T-cell (primary cell): ENCODE data around the gene ATP5ME. TPM values are rescaled to one million over a fixed set of nuclear protein-coding genes. Genes with fewer than 3 reads are reported as not detected.

Experiments
- ATAC-seq, 4 experiments: fragments of 200-7000 bp in 3 of 4; fragments of 150-1000 bp in 1 of 4; cut with Tn5 transposase; replicated peaks in 1 of 4; 1 replicate in 3 of 4; 2 replicates in 1 of 4; pipeline ENCODE4 v1.10.0; 2021; ENCODE audit warnings: moderate library complexity in 3 of 4, mild to moderate bottlenecking in 2 of 4, moderate number of reproducible peaks in 1 of 4
- CTCF ChIA-PET, 2 donors: fragments of 300-600 bp; sonication (Branson Sonifier 250); formaldehyde crosslinking; loops; one replicate each; lab custom pipeline; 2022; ENCODE audit warnings: antibody characterized with exemption in 2 of 2; lab: Charles Lee
- POLR2A ChIA-PET, 2 donors: fragments of 300-600 bp; sonication (Branson Sonifier 250); formaldehyde crosslinking; loops; one replicate each; lab custom pipeline; 2022; ENCODE audit warnings: antibody characterized with exemption in 2 of 2; lab: Charles Lee
- DNase-seq, 35 experiments: peaks; one replicate each; pipeline versions ENCODE4 v3.0.0 to v3.0.0-alpha.2; 2013 to 2023
- H3K27ac ChIP-seq: one replicate; pipeline ENCODE4 v1.5.1; 2013; ENCODE audit warnings: low read length
- H3K27me3 ChIP-seq, 2 experiments: replicated peaks in 1 of 2; 1 replicate in 1 of 2; 2 replicates in 1 of 2; pipeline versions ENCODE4 v1.6.1 to v1.7.0; 2013; ENCODE audit warnings: low read length in 1 of 2, mixed read lengths in 1 of 2; ENCODE audit not compliant: control insufficient read depth in 2 of 2, insufficient read depth in 2 of 2; ENCODE audit errors: extremely low read depth in 1 of 2
- H3K36me3 ChIP-seq, 2 donors: 1 replicate in 1 of 2; 2 replicates in 1 of 2; pipeline versions ENCODE4 v1.6.1 to v1.7.0; 2013; ENCODE audit warnings: low read length in 1 of 2; ENCODE audit not compliant: control insufficient read depth in 2 of 2, insufficient read depth in 1 of 2; ENCODE audit errors: extremely low read depth in 1 of 2
- H3K4me1 ChIP-seq, 2 experiments: 1 replicate in 1 of 2; 2 replicates in 1 of 2; pipeline versions ENCODE4 v1.6.1 to v1.7.0; 2013; ENCODE audit warnings: low read length in 2 of 2, mixed read lengths in 1 of 2; ENCODE audit not compliant: insufficient read depth in 2 of 2, control insufficient read depth in 1 of 2; ENCODE audit errors: extremely low read depth in 1 of 2
- H3K4me3 ChIP-seq, 2 donors: 1 replicate in 1 of 2; 2 replicates in 1 of 2; pipeline versions ENCODE4 v1.5.1 to v1.7.0; 2013; ENCODE audit warnings: mild to moderate bottlenecking in 2 of 2, low read length in 1 of 2, moderate library complexity in 1 of 2; ENCODE audit not compliant: control insufficient read depth in 1 of 2; ENCODE audit errors: extremely low read depth in 1 of 2
- H3K9me3 ChIP-seq: 2 replicates; pipeline ENCODE4 v1.7.0; 2013
- H3K27ac Mint-ChIP-seq, 2 donors: one replicate each; pipeline ENCODE4 v1.8.0; 2020 to 2021; ENCODE audit warnings: mild to moderate bottlenecking in 2 of 2, mixed read lengths in 2 of 2
- H3K27me3 Mint-ChIP-seq, 2 donors: one replicate each; pipeline ENCODE4 v1.8.0; 2021 to 2022; ENCODE audit warnings: mixed read lengths in 2 of 2
- H3K36me3 Mint-ChIP-seq: one replicate; pipeline ENCODE4 v1.8.0; 2021; ENCODE audit warnings: mixed read lengths
- H3K4me1 Mint-ChIP-seq, 3 donors: one replicate each; pipeline ENCODE4 v1.8.0; 2020 to 2022; ENCODE audit warnings: mixed read lengths in 3 of 3, mild to moderate bottlenecking in 1 of 3
- H3K4me3 Mint-ChIP-seq, 3 donors: one replicate each; pipeline ENCODE4 v1.8.0; 2020 to 2022; ENCODE audit warnings: mild to moderate bottlenecking in 3 of 3, mixed read lengths in 3 of 3, moderate library complexity in 3 of 3
- H3K9me3 Mint-ChIP-seq, 3 donors: one replicate each; pipeline ENCODE4 v1.8.0; 2020 to 2022; ENCODE audit warnings: mixed read lengths in 3 of 3
- WGBS: methylation state at CpG from one replicate; pipeline ENCODE4 v1.1.5; 2013; ENCODE audit warnings: missing lambda C conversion rate; ENCODE audit not compliant: insufficient coverage; 5-methylcytosine and 5-hydroxymethylcytosine counted together
- total RNA-seq, 35 experiments: library from RNA in 6 of 35; stranded (reverse) in 6 of 35; fragments of 120-200 nt in 1 of 35; gene quantifications; one replicate each; pipeline versions ENCODE4 v1.2.1 to v1.2.4 and lab custom pipeline; 2013 to 2026

The ATP5ME gene
- total RNA-seq, 5 donors from 2014 or later (not counting 1 experiment from before 2014, with no cell fraction given), result 92.4 to 158 (median 145) TPM

GRCh38 chr4:629636-629914 is 44.5 kb downstream of the ATP5ME start:
- Histone ChIP-seq H3K27me3 (peaks cover 0 to 49% of the 10 kb centered on the region in 2 experiments), H3K4me1 (no peaks in the 10 kb centered on the region), H3K36me3 (no peaks in the 10 kb centered on the region), H3K27ac (no peak overlapping the region), H3K4me3 (no peak overlapping the region), H3K9me3 (no peaks in the 10 kb centered on the region)
- H3K27me3 Mint-ChIP-seq, result peaks cover under 1 to 10% of the 10 kb centered on the region in 2 donors
- H3K27ac Mint-ChIP-seq, result no peak overlapping the region
- ChIA-PET CTCF (no interaction called here), POLR2A (no interaction called here)
- WGBS, result 91% methylated on average over 8 of the region's 9 CpGs
- no peaks in the 10 kb centered on the region for H3K4me1 Mint-ChIP-seq
- H3K36me3 Mint-ChIP-seq, result no peaks in the 10 kb centered on the region
- DNase-seq (no peak), ATAC-seq (no peak)
- H3K4me3 Mint-ChIP-seq, result no peak overlapping the region
- H3K9me3 Mint-ChIP-seq, result peaks cover 3 to 12% (median 9%) of the 10 kb centered on the region in 3 donors

GRCh38 chr4:628821-629635 is 45.0 kb downstream of the ATP5ME start:
- H3K36me3 ChIP-seq, result no peaks in the 10 kb centered on the region
- no peak overlapping the region for H3K27ac Mint-ChIP-seq
- ChIA-PET POLR2A (no interaction called here), CTCF (no interaction called here)
- H3K4me1 ChIP-seq, result no peaks in the 10 kb centered on the region
- ATAC-seq, result no peak
- H3K9me3 Mint-ChIP-seq, result peaks cover 3 to 12% (median 9%) of the 10 kb centered on the region in 3 donors
- H3K27me3 ChIP-seq, result peaks cover 0 to 52% of the 10 kb centered on the region in 2 experiments
- no peaks in the 10 kb centered on the region for H3K36me3 Mint-ChIP-seq
- peaks cover 5 to 13% of the 10 kb centered on the region in 2 donors for H3K27me3 Mint-ChIP-seq
- DNase-seq, result no peak
- H3K4me3 ChIP-seq, result no peak overlapping the region
- H3K9me3 ChIP-seq, result no peaks in the 10 kb centered on the region
- H3K4me1 Mint-ChIP-seq, result no peaks in the 10 kb centered on the region
- H3K4me3 Mint-ChIP-seq, result no peak overlapping the region
- 86% methylated on average over 21 of the region's 27 CpGs for WGBS
- no peak overlapping the region for H3K27ac ChIP-seq

DNA sequence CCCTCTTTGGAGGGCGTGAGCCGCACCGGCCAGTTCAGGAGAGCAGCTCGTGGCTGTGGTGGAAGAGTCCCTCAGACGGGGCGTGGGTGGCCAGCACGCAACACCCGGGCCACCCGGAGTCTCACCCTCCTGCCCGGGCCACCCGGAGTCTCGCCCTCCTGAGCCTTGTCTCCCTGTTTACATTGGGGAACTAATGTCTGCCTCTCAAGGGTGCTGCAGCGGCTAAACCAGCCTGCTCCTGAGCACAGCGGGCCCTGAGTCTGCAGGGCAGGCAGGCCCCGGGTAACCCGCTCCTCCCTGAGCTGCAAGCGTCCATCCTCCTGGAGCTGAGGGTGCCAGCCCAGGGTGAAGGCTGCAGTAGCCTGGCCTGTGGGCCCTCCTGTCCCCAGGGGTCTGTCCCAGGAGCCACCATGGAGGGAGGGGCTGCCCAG is 45.8 kb downstream of the ATP5ME start:
- H3K9me3 ChIP-seq, result no peaks in the 10 kb centered on the region
- Mint-ChIP-seq H3K4me3 (no peak overlapping the region), H3K27ac (no peak overlapping the region), H3K4me1 (no peaks in the 10 kb centered on the region), H3K9me3 (peaks cover 3 to 12% (median 9%) of the 10 kb centered on the region in 3 donors), H3K36me3 (no peaks in the 10 kb centered on the region), H3K27me3 (peaks cover 5 to 13% of the 10 kb centered on the region in 2 donors)
- CTCF ChIA-PET, result no interaction called here
- no peaks in the 10 kb centered on the region for H3K4me1 ChIP-seq
- DNase-seq, result no peak
- POLR2A ChIA-PET, result no interaction called here
- no peak for ATAC-seq
- peaks cover 0 to 53% of the 10 kb centered on the region in 2 experiments for H3K27me3 ChIP-seq
- no peaks in the 10 kb centered on the region for H3K36me3 ChIP-seq
- no peak overlapping the region for H3K27ac ChIP-seq
- H3K4me3 ChIP-seq, result no peak overlapping the region
- WGBS, result 89% methylated on average over 17 of the region's 17 CpGs

- 81% methylated on average over 10 of the region's 15 CpGs for WGBS
- Mint-ChIP-seq H3K4me1 (no peaks in the 10 kb centered on the region), H3K9me3 (peaks cover 3 to 12% (median 9%) of the 10 kb centered on the region in 3 donors), H3K27ac (no peak overlapping the region), H3K27me3 (peaks cover 5 to 17% of the 10 kb centered on the region in 2 donors), H3K36me3 (no peaks in the 10 kb centered on the region), H3K4me3 (no peak overlapping the region)
- POLR2A ChIA-PET, result no interaction called here
- Histone ChIP-seq H3K4me3 (no peak overlapping the region), H3K27ac (no peak overlapping the region), H3K27me3 (peaks cover 0 to 53% of the 10 kb centered on the region in 2 experiments), H3K36me3 (no peaks in the 10 kb centered on the region), H3K4me1 (no peaks in the 10 kb centered on the region), H3K9me3 (no peaks in the 10 kb centered on the region)
- no peak for DNase-seq
- CTCF ChIA-PET, result no interaction called here
- ATAC-seq, result no peak
These were observed 46.5 kb downstream of the ATP5ME start for GRCh38 chr4:627347-628125.

DNA sequence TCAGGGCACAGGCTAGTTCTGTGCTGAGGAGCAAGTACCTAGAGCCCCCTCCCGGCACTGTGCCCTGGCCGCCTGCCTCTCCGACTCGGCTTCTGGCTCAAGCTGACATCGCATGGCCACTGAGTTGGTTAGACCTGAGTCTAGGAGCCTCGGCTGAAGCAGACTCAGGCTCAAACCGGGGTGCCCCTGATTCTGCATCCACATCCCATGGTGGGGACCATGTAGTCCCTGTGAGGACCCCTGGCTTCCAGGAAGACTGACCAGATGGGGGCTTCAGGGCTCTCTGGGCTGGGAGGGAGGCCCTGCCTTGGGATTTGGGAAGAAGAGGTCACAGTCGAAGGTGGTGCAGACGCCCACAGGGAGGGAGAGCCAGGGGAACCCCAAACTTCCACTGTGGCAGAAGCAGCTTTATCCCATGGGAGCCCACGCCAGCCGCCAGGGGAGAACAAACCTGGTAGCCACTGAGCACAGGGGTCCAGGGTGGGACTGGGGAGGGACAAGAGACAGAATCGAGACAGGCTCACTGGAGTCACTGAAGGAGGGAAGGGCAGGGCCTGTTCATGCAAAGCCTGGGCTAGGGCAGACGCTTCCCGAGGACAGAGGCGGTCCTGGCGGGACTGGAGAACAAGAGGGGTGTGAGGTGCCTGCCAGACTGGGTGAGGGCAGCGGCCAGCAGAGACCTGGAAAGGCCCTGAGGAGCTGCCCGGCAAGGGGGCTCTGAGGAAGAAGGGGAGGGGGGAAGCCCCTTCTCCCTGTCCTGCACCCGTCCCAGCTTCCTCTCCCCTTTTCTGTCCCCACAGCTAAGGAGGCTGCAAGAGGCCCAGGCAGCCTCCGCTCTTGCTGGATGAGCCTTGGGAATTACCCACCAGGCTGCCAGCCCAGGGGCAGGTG is 47.6 kb downstream of the ATP5ME start:
- WGBS, result 86% methylated on average over 18 of the region's 20 CpGs
- peaks cover 2 to 7% (median 7%) of the 10 kb centered on the region in 3 donors for H3K9me3 Mint-ChIP-seq
- ChIA-PET CTCF (no interaction called here), POLR2A (no interaction called here)
- peaks cover 0 to 56% of the 10 kb centered on the region in 2 experiments for H3K27me3 ChIP-seq
- DNase-seq (no peak), ATAC-seq (no peak)
- no peak overlapping the region for H3K27ac ChIP-seq
- H3K27me3 Mint-ChIP-seq, result peaks cover 5 to 17% of the 10 kb centered on the region in 2 donors
- no peaks in the 10 kb centered on the region for H3K4me1 ChIP-seq
- H3K4me1 Mint-ChIP-seq, result no peaks in the 10 kb centered on the region
- H3K36me3 Mint-ChIP-seq, result no peaks in the 10 kb centered on the region
- H3K4me3 ChIP-seq, result no peak overlapping the region
- H3K4me3 Mint-ChIP-seq, result no peak overlapping the region
- H3K36me3 ChIP-seq, result no peaks in the 10 kb centered on the region
- H3K9me3 ChIP-seq, result no peaks in the 10 kb centered on the region
- no peak overlapping the region for H3K27ac Mint-ChIP-seq

GRCh38 chr4:625631-626161 is 48.4 kb downstream of the ATP5ME start:
- no peaks in the 10 kb centered on the region for H3K9me3 Mint-ChIP-seq
- no peaks in the 10 kb centered on the region for H3K36me3 Mint-ChIP-seq
- no peaks in the 10 kb centered on the region for H3K4me1 Mint-ChIP-seq
- ChIA-PET CTCF (no interaction called here), POLR2A (no interaction called here)
- Histone ChIP-seq H3K27me3 (peaks cover 0 to 56% of the 10 kb centered on the region in 2 experiments), H3K36me3 (no peaks in the 10 kb centered on the region), H3K4me1 (no peaks in the 10 kb centered on the region), H3K27ac (no peak overlapping the region), H3K9me3 (no peaks in the 10 kb centered on the region), H3K4me3 (no peak overlapping the region)
- no peak overlapping the region for H3K27ac Mint-ChIP-seq
- ATAC-seq, result no peak
- peaks cover 5 to 21% of the 10 kb centered on the region in 2 donors for H3K27me3 Mint-ChIP-seq
- no peak for DNase-seq
- no peak overlapping the region for H3K4me3 Mint-ChIP-seq
- 91% methylated on average over 39 of the region's 39 CpGs for WGBS
